Activated naive CD8-positive, alpha-beta T cell (primary cell): Measurements from ENCODE around the gene RNF208.
"Not testable (repeated sequence)": the region's sequence is repeated elsewhere in the genome, so short reads cannot be mapped to it uniquely, and the experiment has no call there.

Source experiments
- H3K27ac Mint-ChIP-seq: one replicate; pipeline ENCODE4 v1.8.0; 2021; ENCODE audit warnings: mixed read lengths
- H3K27me3 Mint-ChIP-seq: one replicate; pipeline ENCODE4 v1.8.0; 2021; ENCODE audit warnings: mixed read lengths
- H3K36me3 Mint-ChIP-seq: one replicate; pipeline ENCODE4 v1.8.0; 2021; ENCODE audit warnings: mixed read lengths
- H3K4me1 Mint-ChIP-seq: one replicate; pipeline ENCODE4 v1.8.0; 2021; ENCODE audit warnings: low read depth, mixed read lengths
- H3K4me3 Mint-ChIP-seq: one replicate; pipeline ENCODE4 v1.8.0; 2021; ENCODE audit warnings: mild to moderate bottlenecking, mixed read lengths
- H3K9me3 Mint-ChIP-seq: one replicate; pipeline ENCODE4 v1.8.0; 2021; ENCODE audit warnings: low read depth, mixed read lengths

RNF208 gene

GRCh38 chr9:137245450-137246421 lies 23.7 kb upstream of the RNF208 start:
- H3K4me1 Mint-ChIP-seq, result peaks cover 12% of the 10 kb centered on the region
- peaks cover 4% of the 10 kb centered on the region for H3K36me3 Mint-ChIP-seq
- H3K27ac Mint-ChIP-seq, result no peak overlapping the region
- no peak overlapping the region for H3K4me3 Mint-ChIP-seq
- no peaks in the 10 kb centered on the region for H3K27me3 Mint-ChIP-seq
- no peaks in the 10 kb centered on the region for H3K9me3 Mint-ChIP-seq

GRCh38 chr9:137244486-137245449 lies 22.7 kb upstream of the RNF208 start:
- Mint-ChIP-seq H3K4me3 (no peak overlapping the region), H3K36me3 (peaks cover 4% of the 10 kb centered on the region), H3K4me1 (peaks cover 12% of the 10 kb centered on the region), H3K27me3 (no peaks in the 10 kb centered on the region), H3K27ac (no peak overlapping the region), H3K9me3 (no peaks in the 10 kb centered on the region)

DNA sequence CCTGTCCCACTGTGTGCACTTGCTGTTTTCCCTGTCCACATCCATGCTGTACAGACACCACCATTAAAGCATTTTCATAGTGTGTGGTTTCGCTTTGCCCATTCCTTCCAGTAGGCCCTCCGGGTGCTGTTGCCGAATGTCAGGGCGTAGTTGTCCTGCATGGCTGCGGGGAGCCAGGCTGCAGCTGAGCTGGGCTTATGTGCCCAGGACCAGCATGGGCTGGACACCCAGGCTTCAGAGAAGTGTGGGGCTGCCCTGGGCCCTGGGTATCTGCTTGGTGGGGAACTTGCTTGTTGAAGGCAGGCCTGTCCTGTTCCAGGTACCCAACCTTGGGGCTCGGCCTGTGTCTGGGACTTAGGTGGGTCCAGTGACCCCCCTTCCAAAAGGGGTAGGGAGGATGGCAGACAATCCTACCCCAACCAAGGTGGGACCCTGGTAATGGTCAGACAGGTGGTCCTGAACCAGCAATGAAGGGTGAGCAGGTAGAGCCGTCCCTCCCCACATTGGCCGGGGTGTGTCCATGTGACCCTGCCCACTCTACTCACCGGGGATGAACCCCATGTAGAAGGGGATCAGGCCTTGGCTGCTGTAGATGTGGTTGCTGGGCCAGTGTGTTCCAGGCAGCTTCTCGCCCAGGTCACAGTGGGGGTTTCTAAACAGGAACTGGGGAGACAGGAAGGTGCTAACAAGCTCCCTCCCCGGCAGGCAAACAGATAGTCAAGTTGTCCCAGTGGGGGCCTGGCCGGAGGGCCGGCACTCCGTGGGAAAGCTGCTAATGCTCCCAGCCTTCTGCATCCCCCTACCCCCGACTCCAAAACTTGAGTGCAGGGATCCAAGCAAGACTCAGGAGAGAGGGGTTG lies 21.8 kb upstream of the RNF208 start:
- Mint-ChIP-seq H3K4me3 (peak overlapping the region; percentile 17), H3K27ac (no peak overlapping the region), H3K9me3 (no peaks in the 10 kb centered on the region), H3K4me1 (peaks cover 16% of the 10 kb centered on the region), H3K27me3 (no peaks in the 10 kb centered on the region), H3K36me3 (peaks cover 4% of the 10 kb centered on the region)

DNA sequence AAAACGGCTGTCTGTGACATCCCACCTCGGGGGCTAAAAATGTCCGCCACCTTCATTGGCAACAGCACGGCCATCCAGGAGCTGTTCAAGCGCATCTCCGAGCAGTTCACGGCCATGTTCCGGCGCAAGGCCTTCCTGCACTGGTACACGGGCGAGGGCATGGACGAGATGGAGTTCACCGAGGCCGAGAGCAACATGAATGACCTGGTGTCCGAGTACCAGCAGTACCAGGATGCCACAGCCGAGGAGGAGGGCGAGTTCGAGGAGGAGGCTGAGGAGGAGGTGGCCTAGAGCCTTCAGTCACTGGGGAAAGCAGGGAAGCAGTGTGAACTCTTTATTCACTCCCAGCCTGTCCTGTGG lies 21.2 kb upstream of the RNF208 start:
- not testable (repeated sequence) for H3K36me3 Mint-ChIP-seq, H3K27ac Mint-ChIP-seq, H3K9me3 Mint-ChIP-seq, H3K4me3 Mint-ChIP-seq, H3K27me3 Mint-ChIP-seq
- peaks cover 18% of the 10 kb centered on the region for H3K4me1 Mint-ChIP-seq

- Mint-ChIP-seq H3K4me3 (peak overlapping the region; percentile 87), H3K36me3 (peaks cover 4% of the 10 kb centered on the region), H3K27ac (peak overlapping the region; percentile 72), H3K9me3 (no peaks in the 10 kb centered on the region), H3K4me1 (peaks cover 18% of the 10 kb centered on the region), H3K27me3 (no peaks in the 10 kb centered on the region)
These were observed 20.5 kb upstream of the RNF208 start for GRCh38 chr9:137242269-137243203.

- no peak overlapping the region for H3K27ac Mint-ChIP-seq
- no peaks in the 10 kb centered on the region for H3K9me3 Mint-ChIP-seq
- H3K27me3 Mint-ChIP-seq, result no peaks in the 10 kb centered on the region
- peaks cover 4% of the 10 kb centered on the region for H3K36me3 Mint-ChIP-seq
- peaks cover 20% of the 10 kb centered on the region for H3K4me1 Mint-ChIP-seq
- peak overlapping the region; percentile 93 for H3K4me3 Mint-ChIP-seq
These were observed 19.6 kb upstream of the RNF208 start for GRCh38 chr9:137241490-137242268.

- H3K9me3 Mint-ChIP-seq, result no peaks in the 10 kb centered on the region
- peak within 1 kb of the TSS; percentile 93 for H3K4me3 Mint-ChIP-seq
- H3K4me1 Mint-ChIP-seq, result peaks cover 20% of the 10 kb centered on the region
- H3K27me3 Mint-ChIP-seq, result no peaks in the 10 kb centered on the region
- H3K36me3 Mint-ChIP-seq, result peaks cover 4% of the 10 kb centered on the region
- H3K27ac Mint-ChIP-seq, result peak within 1 kb of the TSS; percentile 87
These were observed 18.9 kb upstream of the RNF208 start, which contains the start of gene TUBB4B for GRCh38 chr9:137240841-137241489. TSS of gene TUBB4B (plus strand) at chr9:137241287. CDS start at chr9:137241361, 74 bp downstream.

DNA sequence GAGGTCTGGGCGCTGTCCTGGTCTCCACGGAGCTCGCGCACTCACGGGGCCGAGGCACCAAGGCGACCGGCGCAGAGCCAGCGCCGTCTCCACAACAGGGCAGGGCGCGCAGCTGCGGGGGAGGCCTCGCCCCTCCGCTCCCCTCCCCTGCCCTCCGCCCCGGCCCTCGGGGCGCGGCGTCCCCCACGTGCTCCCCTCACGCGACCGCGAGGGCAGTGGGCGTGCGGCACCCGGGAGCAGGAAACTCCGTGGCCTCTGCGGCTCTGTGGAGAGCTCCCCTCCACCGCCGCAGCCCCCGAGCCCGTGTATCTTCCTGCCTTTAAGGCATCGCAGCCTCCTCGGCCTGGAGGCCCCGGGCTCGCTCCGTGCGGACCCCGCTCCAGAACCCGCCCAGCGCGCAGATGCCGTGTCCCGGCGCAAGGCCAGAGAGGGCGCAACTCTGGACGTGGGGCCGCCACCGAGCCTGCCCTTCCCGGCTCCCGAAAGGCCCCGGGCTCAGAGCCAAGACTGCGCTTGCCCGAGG lies 18.3 kb upstream of the RNF208 start:
- no peaks in the 10 kb centered on the region for H3K27me3 Mint-ChIP-seq
- H3K4me1 Mint-ChIP-seq, result peaks cover 20% of the 10 kb centered on the region
- H3K9me3 Mint-ChIP-seq, result no peaks in the 10 kb centered on the region
- peak overlapping the region; percentile 80 for H3K4me3 Mint-ChIP-seq
- H3K36me3 Mint-ChIP-seq, result peaks cover 4% of the 10 kb centered on the region
- no peak overlapping the region for H3K27ac Mint-ChIP-seq

GRCh38 chr9:137239541-137240200 lies 17.6 kb upstream of the RNF208 start:
- not testable (repeated sequence) for H3K9me3 Mint-ChIP-seq, H3K27me3 Mint-ChIP-seq, H3K36me3 Mint-ChIP-seq
- H3K4me1 Mint-ChIP-seq, result peaks cover 20% of the 10 kb centered on the region
- H3K27ac Mint-ChIP-seq, result peak overlapping the region; percentile 54
- peak overlapping the region; percentile 80 for H3K4me3 Mint-ChIP-seq

DNA sequence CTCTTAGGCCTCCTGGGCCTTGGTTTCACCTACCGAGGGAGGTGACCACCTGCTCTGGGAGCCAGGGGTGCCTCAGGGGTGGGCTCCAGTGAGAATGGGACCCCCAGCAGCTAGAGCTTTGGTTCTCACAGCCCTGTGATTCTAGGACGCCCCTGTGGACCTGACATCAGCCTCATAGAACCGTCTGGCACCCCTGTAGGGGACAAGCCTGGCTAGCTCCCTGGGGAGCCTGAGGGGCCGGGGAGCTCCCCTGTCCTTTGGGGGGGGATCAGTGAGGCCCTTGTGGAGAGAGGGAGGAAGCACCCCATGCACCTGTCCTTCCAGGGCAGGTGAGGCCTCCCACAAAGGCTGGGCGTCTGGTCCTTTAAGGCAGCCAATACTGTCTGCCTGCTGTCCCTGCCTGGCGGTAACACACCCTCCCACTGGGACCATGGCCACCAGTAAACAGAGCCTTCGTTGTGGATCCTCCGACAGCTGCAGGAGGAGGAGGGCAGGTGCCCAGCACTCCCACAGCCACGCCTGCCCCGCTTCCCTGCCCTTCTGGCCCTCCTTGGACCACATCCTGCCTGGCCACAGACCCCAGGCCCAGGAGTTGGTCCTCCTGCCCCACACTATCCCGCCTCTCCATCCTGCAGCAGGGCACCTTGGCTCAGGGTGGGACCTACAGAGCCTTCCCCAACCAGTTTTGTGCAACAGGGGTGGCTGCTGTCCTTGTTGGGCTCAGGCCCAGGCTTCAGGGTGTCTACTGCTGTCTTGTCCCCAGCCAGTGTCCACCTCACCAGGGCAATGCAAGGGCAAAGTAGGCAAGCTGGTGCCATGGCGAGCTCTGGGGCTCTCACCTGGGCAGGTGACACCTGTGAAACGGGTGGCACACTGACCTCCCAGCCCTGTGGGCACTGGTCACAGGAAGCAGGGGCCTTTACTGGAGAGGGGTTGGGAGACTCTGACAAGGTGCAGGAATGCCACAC lies 16.0 kb upstream of the RNF208 start:
- H3K4me3 Mint-ChIP-seq, result no peak overlapping the region

GRCh38 chr9:137236936-137237421 lies 14.9 kb upstream of the RNF208 start:
- Mint-ChIP-seq H3K36me3 (no peaks in the 10 kb centered on the region), H3K4me3 (no peak overlapping the region), H3K27ac (no peak overlapping the region), H3K27me3 (no peaks in the 10 kb centered on the region), H3K4me1 (peaks cover 10% of the 10 kb centered on the region), H3K9me3 (no peaks in the 10 kb centered on the region)

More for the DNA sequence above, 16.0 kb upstream of the RNF208 start:
- Mint-ChIP-seq H3K27ac (no peak overlapping the region), H3K36me3 (peaks cover 4% of the 10 kb centered on the region), H3K4me1 (peaks cover 20% of the 10 kb centered on the region), H3K9me3 (no peaks in the 10 kb centered on the region), H3K27me3 (no peaks in the 10 kb centered on the region)
